GM23338 (cell line): ENCODE data around the gene TYROBP. TPM values are rescaled to one million over a fixed set of nuclear protein-coding genes. Genes with fewer than 3 reads are reported as not detected.

Experiments used
- ATAC-seq: fragments of 200-7000 bp; cut with Tn5 transposase; 3 replicates; pipeline ENCODE4 v1.9.1; 2020
- DNase-seq: peaks from one replicate; pipeline ENCODE4 v3.0.0-alpha.2; 2015; ENCODE audit warnings: low spot score
- H2AFZ ChIP-seq: fragments of 200-600 bp; sonication (generic); 2 replicates; pipeline ENCODE4 v1.8.0; 2016; ENCODE audit warnings: antibody characterized with exemption, mild to moderate bottlenecking, moderate library complexity
- H3F3A ChIP-seq: fragments of 200-600 bp; sonication (generic); replicated peaks from 2 replicates; pipeline ENCODE4 v1.8.0; 2017; ENCODE audit warnings: antibody characterized with exemption, mixed run types, low read depth
- H3K27ac ChIP-seq: fragments of 200-600 bp; sonication (generic); 2 replicates; pipeline ENCODE4 v1.6.1; 2016; ENCODE audit warnings: low read depth
- H3K27me3 ChIP-seq: fragments of 200-600 bp; sonication (generic); 2 replicates; pipeline ENCODE4 v1.8.0; 2016; ENCODE audit warnings: mild to moderate bottlenecking, mixed run types, moderate library complexity; ENCODE audit not compliant: insufficient read depth
- H3K36me3 ChIP-seq: fragments of 200-600 bp; sonication (generic); 2 replicates; pipeline ENCODE4 v1.8.0; 2016; ENCODE audit warnings: mild to moderate bottlenecking; ENCODE audit not compliant: insufficient read depth
- H3K4me1 ChIP-seq: fragments of 200-600 bp; sonication (generic); 2 replicates; pipeline ENCODE4 v1.8.0; 2016; ENCODE audit warnings: mild to moderate bottlenecking, moderate library complexity; ENCODE audit not compliant: insufficient read depth
- H3K4me2 ChIP-seq: fragments of 200-600 bp; sonication (generic); 2 replicates; pipeline ENCODE4 v1.7.1; 2017; ENCODE audit warnings: mixed run types
- H3K4me3 ChIP-seq: fragments of 200-600 bp; sonication (generic); 2 replicates; pipeline ENCODE4 v1.6.1; 2016; ENCODE audit warnings: mixed run types
- H3K79me2 ChIP-seq: fragments of 200-600 bp; sonication (generic); replicated peaks from 2 replicates; pipeline ENCODE4 v1.8.0; 2017; ENCODE audit warnings: mild to moderate bottlenecking; ENCODE audit not compliant: insufficient read depth
- H3K9me2 ChIP-seq: fragments of 200-600 bp; sonication (generic); 2 replicates; pipeline ENCODE4 v1.8.0; 2017; ENCODE audit not compliant: insufficient read depth
- H4K20me1 ChIP-seq: fragments of 200-600 bp; sonication (generic); replicated peaks from 2 replicates; pipeline ENCODE4 v1.8.0; 2017; ENCODE audit warnings: mild to moderate bottlenecking; ENCODE audit not compliant: insufficient read depth
- H3K27ac Mint-ChIP-seq: 2 replicates; pipeline ENCODE4 v1.8.0; 2020; ENCODE audit warnings: inconsistent platforms, mild to moderate bottlenecking, moderate library complexity, mixed read lengths
- H3K27me3 Mint-ChIP-seq: 3 replicates; pipeline ENCODE4 v1.8.0; 2022; ENCODE audit warnings: low read depth, mild to moderate bottlenecking, moderate library complexity, mixed read lengths, inconsistent platforms; ENCODE audit not compliant: insufficient read depth, poor library complexity
- H3K36me3 Mint-ChIP-seq: 3 replicates; pipeline ENCODE4 v1.8.0; 2021; ENCODE audit warnings: low read depth, mild to moderate bottlenecking, inconsistent platforms, moderate library complexity, mixed read lengths
- H3K4me1 Mint-ChIP-seq: 3 replicates; pipeline ENCODE4 v1.8.0; 2020; ENCODE audit warnings: mild to moderate bottlenecking, inconsistent platforms, mixed read lengths
- H3K4me3 Mint-ChIP-seq: 3 replicates; pipeline ENCODE4 v1.8.0; 2021; ENCODE audit warnings: moderate library complexity, mild to moderate bottlenecking, inconsistent platforms, mixed read lengths
- H3K9me3 Mint-ChIP-seq: 3 replicates; pipeline ENCODE4 v1.8.0; 2020; ENCODE audit warnings: moderate library complexity, mild to moderate bottlenecking, inconsistent platforms, mixed read lengths
- CREB1 ChIP-seq: fragments of 250-450 bp; sonication (Bioruptor Pico); IDR thresholded peaks from 2 replicates; pipeline ENCODE4 v1.5.0; 2020; ENCODE audit warnings: low read depth, mild to moderate bottlenecking, moderate library complexity
- EZH2 ChIP-seq: fragments of 200-600 bp; sonication (generic); IDR thresholded peaks from one replicate; pipeline ENCODE4 v1.8.0; 2017; ENCODE audit warnings: antibody characterized with exemption, mild to moderate bottlenecking, low read depth; ENCODE audit not compliant: unreplicated experiment
- EZH2phosphoT487 ChIP-seq: fragments of 200-600 bp; sonication (generic); IDR thresholded peaks from one replicate; pipeline ENCODE4 v1.8.1; 2018; ENCODE audit warnings: antibody characterized with exemption; ENCODE audit not compliant: unreplicated experiment
- JUNB ChIP-seq: IDR thresholded peaks from one replicate; pipeline ENCODE4 v1.6.1; 2016; ENCODE audit warnings: antibody characterized with exemption; ENCODE audit not compliant: unreplicated experiment
- NANOG ChIP-seq: IDR thresholded peaks from 2 replicates; pipeline ENCODE4 v1.6.1; 2016; ENCODE audit warnings: antibody characterized with exemption, borderline replicate concordance
- STAT1 ChIP-seq: IDR thresholded peaks from one replicate; pipeline ENCODE4 v1.6.1; 2016; ENCODE audit warnings: antibody characterized with exemption; ENCODE audit not compliant: unreplicated experiment
- ZNF114 ChIP-seq: fragments of 250-450 bp; sonication (Bioruptor Pico); IDR thresholded peaks from 2 replicates; pipeline ENCODE4 v1.5.0; 2020; ENCODE audit warnings: mild to moderate bottlenecking, moderate library complexity
- ZNF331 ChIP-seq: fragments of 250-450 bp; sonication (Bioruptor Pico); IDR thresholded peaks from 2 replicates; pipeline ENCODE4 v1.5.0; 2020; ENCODE audit warnings: low read depth, mild to moderate bottlenecking, moderate library complexity
- ZNF462 ChIP-seq: fragments of 250-450 bp; sonication (Bioruptor Pico); IDR thresholded peaks from 2 replicates; pipeline ENCODE4 v1.5.0; 2020; ENCODE audit warnings: mild to moderate bottlenecking, moderate library complexity
- polyA plus RNA-seq: library from polyadenylated mRNA; unstranded; fragments of >200 nt; fragmentation: Nextera tagmentation; extraction: Ambion mirVana; gene quantifications from 2 replicates; pipeline ENCODE4 v1.2.1, GENCODE V29; 2016
- total RNA-seq: library from RNA; depleted of rRNA; stranded (reverse); fragments of >200 nt; shearing (Covaris generic); gene quantifications from 2 replicates; pipeline ENCODE4 v1.2.3, GENCODE V29; 2014
- TF ChIP-seq, protein P1 (sequence below), 2 experiments: fragments of 200-600 bp in 1 of 2; sonication (generic) in 1 of 2; conservative IDR thresholded peaks; 2 replicates each; pipeline versions ENCODE4 v1.5.1 to v1.6.1; 2016 to 2017; ENCODE audit warnings: antibody characterized with exemption in 2 of 2, low read depth in 2 of 2, mild to moderate bottlenecking in 2 of 2, moderate library complexity in 1 of 2
- TF ChIP-seq, protein P2 (sequence below): IDR thresholded peaks from one replicate; pipeline ENCODE4 v1.6.1; 2018; ENCODE audit warnings: antibody characterized with exemption; ENCODE audit not compliant: unreplicated experiment
- TF ChIP-seq, protein P3 (sequence below): IDR thresholded peaks from 2 replicates; pipeline ENCODE4 v1.6.1; 2016; ENCODE audit warnings: antibody characterized with exemption

TYROBP gene
- total and polyA plus RNA-seq, 2 experiments from 2014 or later, result not detected

- TF ChIP-seq ZNF462 (CRISPR knock-in tag) (no peak), EZH2phosphoT487 (no peak), STAT1 (no peak), NANOG (no peak), EZH2 (no peak), CREB1 (CRISPR knock-in tag) (no peak), ZNF331 (no peak), ZNF114 (no peak)
These were observed 34.1 kb upstream of the TYROBP start (continued) for GRCh38 chr19:35942235-35942634.

GRCh38 chr19:35940839-35941238 is 32.7 kb upstream of the TYROBP start:
- ATAC-seq, result no peak

More at GRCh38 chr19:35940839-35941238, 32.7 kb upstream of the TYROBP start:
- DNase-seq, result no peak
- Histone ChIP-seq H3K9me2 (no peaks in the 10 kb centered on the region), H2AFZ (no peak overlapping the region), H3K36me3 (no peaks in the 10 kb centered on the region), H3K27me3 (peaks cover 6% of the 10 kb centered on the region), H3K4me1 (peaks cover 16% of the 10 kb centered on the region; the same call in 1 of the 2 replicates), H3K4me3 (no peak overlapping the region), H3K79me2 (peaks cover 6% of the 10 kb centered on the region), H3F3A (no peaks in the 10 kb centered on the region), H3K27ac (no peak overlapping the region), H3K4me2 (no peak overlapping the region), H4K20me1 (peaks cover 5% of the 10 kb centered on the region; the same call in 1 of the 2 replicates)
- TF ChIP-seq, protein P1, sequence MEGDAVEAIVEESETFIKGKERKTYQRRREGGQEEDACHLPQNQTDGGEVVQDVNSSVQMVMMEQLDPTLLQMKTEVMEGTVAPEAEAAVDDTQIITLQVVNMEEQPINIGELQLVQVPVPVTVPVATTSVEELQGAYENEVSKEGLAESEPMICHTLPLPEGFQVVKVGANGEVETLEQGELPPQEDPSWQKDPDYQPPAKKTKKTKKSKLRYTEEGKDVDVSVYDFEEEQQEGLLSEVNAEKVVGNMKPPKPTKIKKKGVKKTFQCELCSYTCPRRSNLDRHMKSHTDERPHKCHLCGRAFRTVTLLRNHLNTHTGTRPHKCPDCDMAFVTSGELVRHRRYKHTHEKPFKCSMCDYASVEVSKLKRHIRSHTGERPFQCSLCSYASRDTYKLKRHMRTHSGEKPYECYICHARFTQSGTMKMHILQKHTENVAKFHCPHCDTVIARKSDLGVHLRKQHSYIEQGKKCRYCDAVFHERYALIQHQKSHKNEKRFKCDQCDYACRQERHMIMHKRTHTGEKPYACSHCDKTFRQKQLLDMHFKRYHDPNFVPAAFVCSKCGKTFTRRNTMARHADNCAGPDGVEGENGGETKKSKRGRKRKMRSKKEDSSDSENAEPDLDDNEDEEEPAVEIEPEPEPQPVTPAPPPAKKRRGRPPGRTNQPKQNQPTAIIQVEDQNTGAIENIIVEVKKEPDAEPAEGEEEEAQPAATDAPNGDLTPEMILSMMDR (conservative IDR thresholded peaks at IDR 0.05; ENCODE audit: low read depth in 2 of 2), result no peak
- TF ChIP-seq EZH2phosphoT487 (no peak), JUNB (no peak)
- TF ChIP-seq, protein P2, sequence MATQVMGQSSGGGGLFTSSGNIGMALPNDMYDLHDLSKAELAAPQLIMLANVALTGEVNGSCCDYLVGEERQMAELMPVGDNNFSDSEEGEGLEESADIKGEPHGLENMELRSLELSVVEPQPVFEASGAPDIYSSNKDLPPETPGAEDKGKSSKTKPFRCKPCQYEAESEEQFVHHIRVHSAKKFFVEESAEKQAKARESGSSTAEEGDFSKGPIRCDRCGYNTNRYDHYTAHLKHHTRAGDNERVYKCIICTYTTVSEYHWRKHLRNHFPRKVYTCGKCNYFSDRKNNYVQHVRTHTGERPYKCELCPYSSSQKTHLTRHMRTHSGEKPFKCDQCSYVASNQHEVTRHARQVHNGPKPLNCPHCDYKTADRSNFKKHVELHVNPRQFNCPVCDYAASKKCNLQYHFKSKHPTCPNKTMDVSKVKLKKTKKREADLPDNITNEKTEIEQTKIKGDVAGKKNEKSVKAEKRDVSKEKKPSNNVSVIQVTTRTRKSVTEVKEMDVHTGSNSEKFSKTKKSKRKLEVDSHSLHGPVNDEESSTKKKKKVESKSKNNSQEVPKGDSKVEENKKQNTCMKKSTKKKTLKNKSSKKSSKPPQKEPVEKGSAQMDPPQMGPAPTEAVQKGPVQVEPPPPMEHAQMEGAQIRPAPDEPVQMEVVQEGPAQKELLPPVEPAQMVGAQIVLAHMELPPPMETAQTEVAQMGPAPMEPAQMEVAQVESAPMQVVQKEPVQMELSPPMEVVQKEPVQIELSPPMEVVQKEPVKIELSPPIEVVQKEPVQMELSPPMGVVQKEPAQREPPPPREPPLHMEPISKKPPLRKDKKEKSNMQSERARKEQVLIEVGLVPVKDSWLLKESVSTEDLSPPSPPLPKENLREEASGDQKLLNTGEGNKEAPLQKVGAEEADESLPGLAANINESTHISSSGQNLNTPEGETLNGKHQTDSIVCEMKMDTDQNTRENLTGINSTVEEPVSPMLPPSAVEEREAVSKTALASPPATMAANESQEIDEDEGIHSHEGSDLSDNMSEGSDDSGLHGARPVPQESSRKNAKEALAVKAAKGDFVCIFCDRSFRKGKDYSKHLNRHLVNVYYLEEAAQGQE, result no peak
- TF ChIP-seq, protein P3, sequence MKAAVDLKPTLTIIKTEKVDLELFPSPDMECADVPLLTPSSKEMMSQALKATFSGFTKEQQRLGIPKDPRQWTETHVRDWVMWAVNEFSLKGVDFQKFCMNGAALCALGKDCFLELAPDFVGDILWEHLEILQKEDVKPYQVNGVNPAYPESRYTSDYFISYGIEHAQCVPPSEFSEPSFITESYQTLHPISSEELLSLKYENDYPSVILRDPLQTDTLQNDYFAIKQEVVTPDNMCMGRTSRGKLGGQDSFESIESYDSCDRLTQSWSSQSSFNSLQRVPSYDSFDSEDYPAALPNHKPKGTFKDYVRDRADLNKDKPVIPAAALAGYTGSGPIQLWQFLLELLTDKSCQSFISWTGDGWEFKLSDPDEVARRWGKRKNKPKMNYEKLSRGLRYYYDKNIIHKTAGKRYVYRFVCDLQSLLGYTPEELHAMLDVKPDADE, result no peak
- Mint-ChIP-seq H3K4me1 (peaks cover 20% of the 10 kb centered on the region), H3K4me3 (no peak overlapping the region; the same call in 2 of the 3 replicates), H3K27ac (no peak overlapping the region), H3K36me3 (peaks cover 19% of the 10 kb centered on the region), H3K27me3 (peaks cover 8% of the 10 kb centered on the region), H3K9me3 (no peaks in the 10 kb centered on the region; the same call in 1 of the 3 replicates)
